DND-41 (cell line): ENCODE measurements around the gene MCM5.

ENCODE experiments used
- EZH2 ChIP-seq: IDR thresholded peaks from 3 replicates; pipeline ENCODE4 v1.6.1; 2012; ENCODE audit warnings: borderline replicate concordance, low read depth, mild to moderate bottlenecking, moderate library complexity, low read length, inconsistent platforms; ENCODE audit not compliant: severe bottlenecking
- TF ChIP-seq, protein P1 (sequence below): IDR thresholded peaks from 2 replicates; pipeline ENCODE4 v1.5.1; 2012; ENCODE audit warnings: borderline replicate concordance, low read length, moderate library complexity, mild to moderate bottlenecking; ENCODE audit not compliant: poor library complexity, severe bottlenecking; ENCODE audit errors: extremely low read depth

DNA sequence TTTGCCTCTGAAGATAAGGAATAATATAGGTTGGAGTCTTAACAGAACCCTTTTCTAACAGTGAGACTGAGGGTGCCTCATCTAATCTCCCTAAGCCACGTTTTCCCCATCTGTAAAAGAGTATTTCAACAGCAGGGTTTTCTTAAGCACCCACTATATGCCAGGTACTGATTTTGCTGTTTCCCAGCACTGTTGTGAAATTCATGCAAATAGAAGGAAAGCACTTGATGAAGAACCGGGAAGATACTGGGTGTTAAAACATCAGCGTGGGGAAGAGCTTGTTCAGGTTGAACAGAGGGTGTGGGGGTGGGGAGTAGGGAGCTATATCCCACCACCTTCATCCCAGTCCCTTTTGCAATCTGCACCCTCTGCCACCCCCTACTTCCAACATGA lies 16.3 kb upstream of the MCM5 start:
- TF ChIP-seq, protein P1, sequence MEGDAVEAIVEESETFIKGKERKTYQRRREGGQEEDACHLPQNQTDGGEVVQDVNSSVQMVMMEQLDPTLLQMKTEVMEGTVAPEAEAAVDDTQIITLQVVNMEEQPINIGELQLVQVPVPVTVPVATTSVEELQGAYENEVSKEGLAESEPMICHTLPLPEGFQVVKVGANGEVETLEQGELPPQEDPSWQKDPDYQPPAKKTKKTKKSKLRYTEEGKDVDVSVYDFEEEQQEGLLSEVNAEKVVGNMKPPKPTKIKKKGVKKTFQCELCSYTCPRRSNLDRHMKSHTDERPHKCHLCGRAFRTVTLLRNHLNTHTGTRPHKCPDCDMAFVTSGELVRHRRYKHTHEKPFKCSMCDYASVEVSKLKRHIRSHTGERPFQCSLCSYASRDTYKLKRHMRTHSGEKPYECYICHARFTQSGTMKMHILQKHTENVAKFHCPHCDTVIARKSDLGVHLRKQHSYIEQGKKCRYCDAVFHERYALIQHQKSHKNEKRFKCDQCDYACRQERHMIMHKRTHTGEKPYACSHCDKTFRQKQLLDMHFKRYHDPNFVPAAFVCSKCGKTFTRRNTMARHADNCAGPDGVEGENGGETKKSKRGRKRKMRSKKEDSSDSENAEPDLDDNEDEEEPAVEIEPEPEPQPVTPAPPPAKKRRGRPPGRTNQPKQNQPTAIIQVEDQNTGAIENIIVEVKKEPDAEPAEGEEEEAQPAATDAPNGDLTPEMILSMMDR = no peak
- TF ChIP-seq EZH2 = no peak
